HG02981 (cell line): ENCODE data around the gene NRXN3.
A peak's percentile ranks its signal among the peaks of the same experiment; 100 is the strongest.
"Not testable (repeated sequence)": the region's sequence is repeated elsewhere in the genome, so short reads cannot be mapped to it uniquely, and the experiment has no call there.

ENCODE experiments used
- ATAC-seq: cut with Tn5 transposase; IDR thresholded peaks from one replicate; pipeline ENCODE4 v1.9.1; 2021; ENCODE audit warnings: mild to moderate bottlenecking, moderate library complexity; ENCODE audit not compliant: unreplicated experiment

The NRXN3 gene

DNA sequence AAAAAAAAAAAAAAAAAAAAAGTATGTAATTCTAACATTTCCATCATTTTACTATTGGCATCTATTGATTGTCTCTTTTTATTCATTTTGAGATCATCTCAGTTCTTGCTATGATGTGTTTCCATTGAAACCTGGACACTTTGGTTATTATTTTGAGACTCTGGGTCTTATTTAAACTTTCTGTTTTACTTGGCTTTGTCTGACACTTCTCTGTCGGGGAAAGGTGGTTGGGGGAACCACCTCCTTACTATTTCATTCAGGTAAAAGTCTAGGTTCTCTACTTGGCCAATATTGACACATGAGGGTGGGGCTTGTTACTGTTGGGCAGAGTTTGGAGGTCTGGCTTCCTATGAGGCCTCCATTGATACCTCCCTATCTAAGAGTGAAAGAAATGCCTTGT lies 228.0 kb downstream of the NRXN3 start:
- no peak for ATAC-seq

DNA sequence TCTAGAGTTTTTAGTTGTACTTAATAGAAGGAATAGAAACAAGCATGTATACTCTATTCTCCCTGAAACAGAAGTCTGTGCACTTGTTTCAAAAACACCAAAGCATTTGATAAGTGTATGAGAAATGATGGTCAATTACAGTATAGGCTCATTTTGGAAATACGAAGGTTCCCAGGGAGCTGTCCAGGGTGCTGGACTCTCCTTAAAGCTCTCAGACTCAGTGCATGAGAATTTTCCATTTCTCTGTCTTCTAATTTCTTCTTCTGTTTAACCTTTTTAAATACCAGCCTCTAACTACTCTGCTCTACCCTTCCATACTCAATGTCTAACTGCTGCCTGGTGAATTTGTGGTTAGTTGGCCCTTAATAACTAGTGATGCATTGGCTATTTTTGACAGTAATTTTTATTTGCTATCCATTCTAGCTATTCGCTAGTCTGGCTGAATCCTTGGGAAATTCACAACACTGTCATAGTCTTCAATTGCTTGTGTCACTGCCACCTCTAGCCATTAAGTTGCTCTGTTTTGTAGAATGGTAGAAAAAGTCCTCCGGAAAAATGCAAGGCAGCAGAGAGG lies 229.2 kb downstream of the NRXN3 start:
- ATAC-seq, result no peak

DNA sequence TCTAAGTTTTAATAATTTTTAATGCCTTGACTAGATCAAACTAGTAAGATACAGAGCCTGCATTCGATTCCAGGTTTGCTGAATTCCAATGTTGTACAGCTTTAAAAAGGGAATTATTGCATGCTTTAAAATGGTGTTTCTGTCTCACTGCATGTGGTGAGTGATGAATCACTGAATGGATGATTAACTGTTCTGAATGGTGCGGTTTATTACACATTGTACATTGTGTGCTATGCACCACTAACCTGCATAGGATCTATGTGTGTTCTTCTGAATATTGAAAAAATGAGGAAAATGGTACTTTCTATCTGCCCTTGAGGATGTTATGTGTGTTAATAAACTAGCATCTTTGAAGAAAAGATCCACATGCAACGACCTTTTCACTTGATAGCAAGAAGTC lies 231.7 kb downstream of the NRXN3 start:
- no peak for ATAC-seq

DNA sequence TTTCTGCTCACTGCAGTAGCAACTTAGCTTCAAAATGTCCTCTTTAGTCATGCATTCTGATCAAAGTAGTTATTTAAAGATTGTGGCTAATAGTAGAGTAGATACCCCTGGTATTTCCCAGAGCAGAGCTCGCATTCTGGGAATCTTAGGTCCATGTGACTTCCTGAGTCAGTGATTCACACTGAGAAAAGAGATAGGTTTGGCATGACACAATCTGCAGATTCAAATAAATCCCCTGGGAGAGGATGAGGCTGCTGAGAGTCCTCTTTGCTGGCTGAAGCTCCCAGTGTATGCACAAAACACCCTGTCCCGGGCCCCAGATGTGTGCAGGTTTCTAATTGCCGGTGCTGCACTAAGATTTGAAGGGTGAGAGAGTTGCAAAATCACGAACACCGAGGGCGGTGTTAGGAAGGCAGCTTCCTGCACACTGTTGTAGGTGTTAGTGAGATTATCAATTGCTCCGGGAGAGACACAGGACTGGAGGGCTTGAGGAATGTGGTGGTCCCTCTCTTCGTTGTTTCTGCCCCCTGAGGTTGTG lies 233.2 kb downstream of the NRXN3 start:
- ATAC-seq, result peak; percentile 73

DNA sequence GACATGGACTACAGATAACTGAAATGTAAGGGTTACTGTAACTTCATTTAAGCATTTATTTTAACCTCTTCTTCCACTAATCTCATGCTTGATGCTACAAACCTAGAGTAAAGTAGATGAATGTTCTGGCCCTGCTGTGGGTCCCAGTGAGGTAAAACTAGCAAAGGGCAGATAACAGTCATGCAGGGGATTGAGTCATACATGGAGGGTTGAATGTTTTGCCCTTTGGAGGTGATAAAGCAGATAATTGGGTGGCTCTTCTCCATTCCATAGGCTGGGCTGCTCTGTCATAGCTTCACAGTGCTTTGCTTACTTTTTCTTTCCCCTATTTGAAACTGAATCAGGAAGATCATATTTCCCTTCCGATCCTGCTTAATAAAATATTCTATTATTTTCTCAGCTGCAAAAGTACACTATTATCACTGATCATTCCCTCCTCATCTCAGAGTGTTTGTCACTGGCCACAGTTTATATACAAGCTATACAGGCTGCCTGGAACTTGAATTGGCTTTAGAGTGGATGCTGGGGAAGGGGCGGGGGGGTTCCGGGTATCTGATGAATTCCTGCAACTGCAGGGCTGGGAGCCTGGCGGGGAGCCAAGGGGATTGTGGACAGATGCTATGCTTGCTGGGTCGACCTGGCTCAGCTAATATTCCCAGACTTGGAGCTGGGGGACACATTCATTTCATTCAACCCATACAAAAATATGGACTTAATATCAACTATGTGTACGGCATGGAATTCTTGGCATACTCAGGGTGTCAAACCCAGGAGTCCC lies 235.1 kb downstream of the NRXN3 start:
- no peak for ATAC-seq

DNA sequence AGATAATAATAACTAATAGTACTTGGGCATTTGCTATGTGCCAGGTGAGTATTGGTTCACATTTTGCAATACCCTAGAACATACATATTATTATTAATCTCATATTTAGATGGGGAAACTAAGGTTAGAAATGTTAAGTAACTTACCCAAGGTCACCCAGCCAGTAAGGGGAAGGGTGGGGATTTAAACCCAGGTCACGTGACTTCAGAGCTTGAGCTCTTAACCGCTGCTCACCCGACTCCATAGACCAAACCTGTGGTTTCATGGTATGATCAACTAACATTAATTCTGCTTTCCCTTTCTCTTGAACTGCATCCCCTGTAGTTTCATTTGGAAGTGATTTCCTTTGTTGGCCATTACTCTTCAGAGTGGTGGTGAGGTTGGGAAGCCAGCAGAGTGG lies 242.3 kb downstream of the NRXN3 start:
- no peak for ATAC-seq

DNA sequence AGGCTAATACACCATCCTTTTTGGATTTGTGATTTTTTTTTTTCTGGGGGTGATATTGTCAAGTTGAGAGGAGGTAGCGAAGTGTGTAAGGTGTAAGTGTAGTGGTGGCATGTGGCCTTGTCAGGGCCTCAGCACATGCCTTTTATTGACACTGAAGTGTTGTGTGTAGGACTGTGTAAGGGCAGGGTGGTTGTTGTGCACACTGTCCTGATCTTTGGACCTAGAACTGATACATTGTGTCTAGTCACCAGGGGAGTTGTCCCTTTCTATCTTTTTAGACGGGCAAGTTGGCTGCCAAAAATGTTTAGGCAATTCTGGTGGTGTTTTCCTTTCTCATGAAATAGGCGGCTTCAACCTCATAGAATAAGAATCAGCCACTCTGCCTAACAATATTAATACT lies 244.0 kb downstream of the NRXN3 start:
- ATAC-seq, result no peak

DNA sequence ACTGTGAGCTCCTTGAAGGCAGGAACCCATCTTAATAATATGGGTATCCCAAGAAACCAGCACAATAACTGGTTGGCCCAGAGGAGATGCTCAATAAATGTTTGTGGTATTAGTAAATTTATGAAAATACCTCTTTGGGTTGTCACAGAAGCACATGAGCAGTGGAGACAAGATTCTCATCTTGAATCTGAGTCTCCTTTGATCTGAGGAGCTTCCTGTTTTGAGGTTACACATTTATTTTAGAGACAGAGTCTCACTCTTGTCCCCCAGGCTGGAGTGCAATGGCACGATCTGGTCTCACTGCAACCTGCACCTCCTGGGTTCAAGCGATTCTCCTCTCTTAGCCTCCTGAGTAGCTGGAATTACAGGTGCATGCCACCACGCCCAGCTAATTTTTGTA lies 247.4 kb downstream of the NRXN3 start:
- no peak for ATAC-seq

DNA sequence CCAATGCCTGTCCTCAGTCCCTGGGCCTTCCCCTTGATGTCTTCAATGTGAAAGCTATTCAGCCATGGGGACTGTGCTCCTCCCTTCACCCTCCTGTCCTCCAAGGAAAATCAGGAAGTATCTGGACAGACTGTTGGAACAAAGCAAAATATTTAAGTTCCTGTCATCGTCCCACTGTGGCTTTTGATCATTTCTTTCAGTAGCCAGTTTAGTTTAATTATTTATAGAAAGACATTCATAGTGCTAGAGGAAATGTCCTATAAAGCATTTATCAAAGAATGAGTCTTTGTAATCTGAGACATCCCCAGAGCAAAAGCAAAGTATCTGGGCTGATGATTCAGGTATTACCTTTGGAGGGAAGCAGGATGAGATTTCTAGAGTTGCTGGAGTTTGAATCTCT lies 254.1 kb downstream of the NRXN3 start:
- no peak for ATAC-seq

DNA sequence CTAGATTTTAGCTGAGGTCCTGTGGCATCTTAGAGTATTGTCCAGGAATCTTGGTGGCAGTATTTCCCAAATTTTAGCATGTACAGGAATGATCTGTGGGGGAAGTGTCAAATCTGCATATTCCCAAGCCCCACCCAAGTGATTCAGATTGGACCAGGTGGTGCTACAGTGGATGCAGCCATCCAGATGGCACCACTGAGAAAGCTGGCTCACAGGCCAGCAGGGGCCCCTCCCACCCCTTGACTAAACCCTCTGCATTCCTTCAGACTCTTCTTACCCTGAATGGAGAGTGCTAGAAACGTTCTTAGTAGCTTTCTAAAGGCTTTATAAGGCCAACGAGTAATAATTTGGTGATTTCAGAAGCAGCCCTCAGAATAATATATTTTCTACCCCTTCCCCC lies 255.2 kb downstream of the NRXN3 start:
- ATAC-seq, result no peak

DNA sequence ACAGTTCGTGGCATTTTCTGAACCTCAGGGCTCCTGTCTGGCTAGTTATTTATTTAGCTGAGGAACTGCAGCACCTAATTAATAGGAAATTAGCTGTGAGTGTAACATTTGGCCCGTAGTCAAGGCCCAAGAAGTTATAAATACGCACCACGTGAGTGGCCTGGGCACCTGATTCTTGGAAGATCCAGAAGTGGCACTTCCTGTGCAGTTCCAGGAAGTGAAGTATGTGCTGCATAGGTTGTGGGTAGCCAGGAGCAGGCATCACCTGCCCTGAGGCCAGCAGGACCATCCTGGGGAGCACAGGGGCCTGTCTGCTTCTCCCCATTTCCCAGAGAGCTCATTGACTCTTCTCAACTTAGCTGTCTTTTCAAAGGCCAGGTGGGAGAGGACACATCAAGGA lies 255.6 kb downstream of the NRXN3 start:
- no peak for ATAC-seq

DNA sequence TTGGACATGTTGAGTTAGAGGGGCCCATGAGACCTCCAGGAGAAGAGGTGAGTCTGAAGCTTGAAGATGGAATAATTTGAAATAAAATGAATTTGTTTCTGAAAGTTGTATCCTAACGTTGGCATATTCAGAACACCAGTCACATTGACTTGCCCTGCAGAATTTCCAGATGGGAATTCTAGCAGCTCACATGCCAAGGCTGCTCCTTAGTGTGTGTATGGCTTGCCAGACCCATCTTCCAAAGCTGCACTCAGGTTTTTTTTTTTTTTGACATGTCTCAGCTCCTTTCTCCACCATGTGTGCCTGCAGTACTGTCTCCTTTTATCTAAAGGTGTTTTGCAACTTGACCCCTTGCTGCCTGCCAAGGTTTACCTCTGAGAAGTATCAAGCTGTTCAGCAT lies 261.9 kb downstream of the NRXN3 start:
- no peak for ATAC-seq

DNA sequence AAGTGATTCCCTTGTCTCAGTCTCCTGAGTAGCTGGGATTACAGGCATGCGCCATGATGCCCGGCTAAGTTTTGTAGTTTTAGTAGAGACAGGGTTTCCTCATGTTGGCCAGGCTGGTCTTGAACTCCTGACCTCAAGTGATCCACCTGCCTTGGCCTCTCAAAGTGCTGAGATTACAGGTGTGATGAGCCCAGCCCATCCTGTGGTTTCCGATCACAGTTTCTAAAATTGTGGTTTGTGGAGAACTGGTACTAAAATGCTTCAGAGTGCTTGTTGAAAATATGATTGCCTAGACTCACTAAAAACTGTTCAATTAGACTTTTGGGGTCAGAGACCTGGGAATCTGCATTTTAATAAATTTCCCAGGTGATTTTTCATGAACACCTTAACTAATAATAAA lies 267.3 kb downstream of the NRXN3 start:
- ATAC-seq, result not testable (repeated sequence)

DNA sequence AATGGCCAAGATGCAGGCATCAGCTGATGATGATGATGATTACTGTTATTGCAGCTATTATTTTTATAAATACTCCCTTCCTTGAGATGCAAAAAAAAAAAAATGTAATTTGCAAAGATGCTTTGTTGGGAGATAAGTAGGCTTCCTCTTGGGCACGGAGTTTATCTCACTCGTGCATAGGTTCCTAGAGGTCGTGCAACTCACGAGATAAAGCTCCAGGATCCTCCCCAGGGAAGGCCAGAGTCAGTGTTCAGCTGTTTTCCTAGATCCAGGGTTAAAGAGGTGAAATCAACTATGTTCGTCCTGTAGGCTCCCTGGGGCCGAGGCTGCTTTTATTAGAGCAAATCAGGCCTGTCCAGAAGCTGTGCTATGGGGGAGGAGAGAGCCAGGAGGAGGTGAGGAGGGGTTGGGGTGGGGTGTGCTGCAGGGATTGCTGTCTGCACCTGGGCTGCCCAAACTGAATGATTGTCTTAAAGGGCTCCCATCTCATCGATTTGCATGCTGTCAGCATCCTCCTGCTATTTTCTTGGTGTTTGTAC lies 270.3 kb downstream of the NRXN3 start:
- no peak for ATAC-seq

DNA sequence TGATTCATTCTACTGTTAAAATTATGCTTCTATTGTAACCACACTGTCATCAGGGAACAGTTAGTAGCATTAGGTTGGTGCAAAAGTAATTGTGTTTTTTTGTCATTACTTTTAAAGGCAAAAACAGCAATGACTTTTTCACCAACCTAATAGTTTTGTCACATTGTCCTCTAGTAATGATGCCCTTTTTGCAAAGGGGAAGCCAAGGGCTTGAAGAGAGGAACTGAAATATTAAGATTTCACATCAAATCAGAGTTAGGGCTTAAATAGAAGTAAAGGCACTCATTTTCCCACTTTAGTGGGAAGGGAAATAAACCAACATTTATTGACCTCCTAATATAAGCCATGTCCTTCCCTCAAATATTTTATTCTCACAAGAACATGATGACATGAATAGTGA lies 273.7 kb downstream of the NRXN3 start:
- ATAC-seq, result no peak

DNA sequence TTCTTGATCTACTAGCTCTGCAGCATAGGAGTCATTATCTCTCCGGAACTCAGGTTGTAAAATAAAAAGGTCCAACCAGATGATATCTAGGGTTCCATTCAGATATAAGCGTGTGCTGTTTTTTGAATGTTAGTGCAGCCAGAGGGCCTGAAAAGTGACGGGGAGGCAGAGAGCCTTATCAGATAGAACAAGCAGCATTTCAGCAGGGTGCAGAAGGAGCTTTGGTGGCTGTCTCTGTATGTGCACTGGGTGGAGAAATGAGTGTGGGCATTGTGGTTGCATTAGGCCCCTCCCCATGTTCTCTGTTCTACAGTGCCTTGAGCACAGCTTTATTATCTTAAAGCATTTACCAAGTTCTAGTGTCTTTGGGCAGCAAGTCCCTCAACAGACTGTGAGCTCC lies 275.1 kb downstream of the NRXN3 start:
- ATAC-seq, result no peak

DNA sequence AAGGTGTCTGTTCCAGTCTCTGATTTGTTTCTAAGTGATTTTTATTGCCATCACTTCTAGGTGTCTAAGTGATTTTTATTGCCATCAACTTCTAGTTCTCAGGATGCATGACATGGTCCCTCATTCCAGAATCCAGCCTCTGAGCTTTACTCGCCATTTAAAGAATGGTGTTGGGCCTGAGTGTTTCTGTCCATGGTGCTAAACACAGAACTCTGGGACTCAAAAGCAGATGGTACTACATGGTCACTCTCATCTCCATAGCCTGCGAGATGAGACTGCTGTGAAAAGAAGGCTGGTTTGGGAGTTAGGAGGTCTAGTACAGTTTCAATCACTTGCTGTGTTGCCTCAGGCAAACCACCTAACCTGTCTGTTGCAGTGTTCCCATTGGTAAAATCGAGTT lies 276.6 kb downstream of the NRXN3 start:
- ATAC-seq, result no peak

DNA sequence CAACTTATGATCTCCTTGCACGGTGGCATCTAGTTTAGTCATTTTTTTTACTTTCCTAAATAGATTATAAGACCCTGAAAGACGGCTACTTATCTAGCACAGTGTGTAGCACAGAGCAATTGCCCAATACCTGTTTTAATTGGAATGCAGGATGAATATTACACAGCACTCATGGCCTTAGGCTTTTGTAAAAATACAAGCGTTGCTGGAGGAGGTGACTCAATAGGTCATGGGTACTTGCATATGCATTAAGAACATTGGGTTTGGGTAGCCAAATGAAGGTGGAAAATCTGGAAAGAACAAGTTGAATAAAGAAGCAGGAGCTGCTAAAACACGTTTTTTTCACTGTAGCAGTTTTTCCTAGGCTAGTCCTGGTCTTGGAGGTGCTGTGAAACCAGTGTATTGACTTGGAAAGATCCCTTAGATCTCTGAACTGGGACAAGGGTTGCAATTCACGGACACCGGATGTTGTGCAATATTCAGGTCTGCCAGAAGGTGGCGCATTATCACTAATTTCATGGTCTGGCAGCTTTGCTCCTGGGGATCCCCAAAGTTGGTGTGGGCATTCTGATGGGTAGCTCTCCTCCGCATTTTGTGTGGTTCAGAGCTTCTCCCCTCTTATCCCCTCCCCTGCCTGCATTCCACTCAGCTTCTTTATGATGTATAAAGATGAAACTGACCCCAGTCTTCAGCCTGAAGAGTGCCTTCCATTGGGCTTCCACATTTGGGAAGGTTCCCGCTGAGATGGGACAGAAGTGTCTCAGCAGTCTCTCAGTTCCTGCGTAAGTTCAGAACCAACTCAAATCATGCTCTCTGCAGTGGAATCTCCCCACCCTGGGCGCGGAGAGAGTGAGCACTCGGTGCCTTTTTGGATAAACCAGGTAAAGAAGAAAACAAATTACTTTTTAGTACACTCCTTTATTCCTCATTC lies 278.3 kb downstream of the NRXN3 start:
- peak; percentile 72 for ATAC-seq

DNA sequence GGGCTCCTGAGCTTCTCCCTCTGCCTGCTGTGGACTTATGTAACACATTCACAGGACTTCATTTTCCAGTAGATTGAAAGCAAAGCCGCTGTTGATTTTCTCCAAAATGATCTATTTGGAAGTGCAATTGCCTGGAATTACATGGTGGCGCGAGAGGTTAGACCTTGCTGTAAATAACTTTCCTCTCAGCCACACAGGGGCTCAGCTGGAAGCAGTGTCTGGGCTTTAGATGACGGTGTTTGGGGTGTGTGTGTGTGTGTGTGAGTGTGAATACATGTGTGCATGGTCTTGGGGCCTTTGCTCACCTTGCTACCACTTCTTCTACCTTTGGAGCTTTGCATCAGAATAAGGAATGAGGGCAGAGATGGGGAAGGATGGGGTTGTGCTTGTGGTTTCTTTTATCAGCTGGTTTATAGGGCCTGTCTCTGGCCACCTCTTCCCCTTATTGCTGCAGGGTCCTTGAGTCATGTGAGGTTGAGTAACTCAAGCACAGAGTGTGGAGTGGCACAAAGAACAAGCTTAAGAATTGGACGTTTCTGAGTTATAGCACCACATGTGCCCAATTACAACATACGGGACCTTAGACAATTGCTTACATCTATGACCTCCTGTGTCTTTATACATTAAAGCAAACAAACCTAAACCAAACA lies 280.6 kb downstream of the NRXN3 start:
- ATAC-seq, result no peak

DNA sequence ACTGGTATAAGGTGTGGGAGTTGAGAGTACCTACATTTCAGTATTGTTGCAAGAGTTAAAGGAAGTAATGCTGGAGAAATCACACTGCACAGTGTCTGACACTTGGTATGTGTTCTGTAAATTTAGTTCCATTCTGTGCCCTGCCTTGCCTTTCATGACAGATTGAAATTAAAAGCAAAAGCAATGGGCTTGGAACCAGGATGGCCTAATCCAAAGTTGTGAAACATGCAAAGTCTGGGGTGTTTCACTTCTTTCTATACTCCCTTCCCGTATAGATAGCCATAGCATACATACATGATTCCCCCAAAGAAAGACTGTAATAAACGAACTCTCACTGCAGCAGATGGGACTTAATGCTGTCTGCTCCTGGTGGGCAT lies 281.1 kb downstream of the NRXN3 start:
- ATAC-seq, result no peak

DNA sequence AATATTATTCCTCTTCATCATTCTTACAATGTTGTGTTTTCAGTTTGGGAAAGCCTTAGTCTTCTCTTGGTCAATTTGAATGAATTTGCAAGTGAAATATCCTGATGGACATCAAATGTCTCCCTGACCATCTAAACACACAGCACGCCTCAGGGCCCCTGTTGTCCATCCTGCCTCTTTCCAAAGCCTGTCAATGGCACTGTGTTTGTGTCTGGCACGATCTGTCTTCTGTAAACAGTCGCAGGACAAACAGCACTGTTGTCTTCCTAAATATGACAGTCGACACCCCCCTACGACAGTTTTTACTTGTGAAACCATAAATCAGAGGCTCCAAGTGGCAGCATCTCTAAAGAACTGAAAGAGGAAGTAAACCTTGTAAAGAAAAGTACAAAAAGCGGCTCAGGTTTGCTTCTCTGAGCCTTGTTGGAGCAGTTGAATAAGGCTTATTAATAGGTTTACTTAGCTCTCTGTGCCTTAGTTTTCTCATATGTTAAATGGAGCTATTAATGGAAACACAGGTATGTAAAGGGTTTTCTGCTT lies 285.8 kb downstream of the NRXN3 start:
- ATAC-seq, result no peak
